CD8-positive, alpha-beta memory T cell (primary cell): ENCODE data around the gene KDM2B. TPM values are rescaled to one million over a fixed set of nuclear protein-coding genes. Genes with fewer than 3 reads are reported as not detected.
A peak's percentile ranks its signal among the peaks of the same experiment; 100 is the strongest.

ENCODE experiments used
- CTCF ChIA-PET: fragments of 350-600 bp; sonication (Branson Sonifier 250); formaldehyde crosslinking; loops from one replicate; lab custom pipeline; 2021; ENCODE audit warnings: antibody characterized with exemption; lab: Charles Lee
- POLR2A ChIA-PET: fragments of 350-600 bp; sonication (Branson Sonifier 250); formaldehyde crosslinking; loops from one replicate; lab custom pipeline; 2021; ENCODE audit warnings: antibody characterized with exemption; lab: Charles Lee
- DNase-seq, 5 donors: peaks; one replicate each; pipeline versions ENCODE4 v3.0.0 to v3.0.0-alpha.2; 2020 to 2022; ENCODE audit warnings: mixed read lengths in 1 of 5
- H3K27ac ChIP-seq: one replicate; pipeline ENCODE4 v1.7.0; 2013; ENCODE audit warnings: low read depth, mild to moderate bottlenecking, low read length, moderate library complexity
- H3K27me3 ChIP-seq: 2 replicates; pipeline ENCODE4 v1.7.0; 2013; ENCODE audit warnings: low read length, mild to moderate bottlenecking; ENCODE audit not compliant: insufficient read depth, poor library complexity, severe bottlenecking
- H3K36me3 ChIP-seq: 2 replicates; pipeline ENCODE4 v1.7.0; 2013; ENCODE audit warnings: mild to moderate bottlenecking, low read length, moderate library complexity; ENCODE audit not compliant: insufficient read depth
- H3K4me1 ChIP-seq: 2 replicates; pipeline ENCODE4 v1.7.0; 2013; ENCODE audit warnings: mild to moderate bottlenecking, low read length, moderate library complexity; ENCODE audit not compliant: insufficient read depth
- H3K4me3 ChIP-seq: 2 replicates; pipeline ENCODE4 v1.7.0; 2013; ENCODE audit warnings: mild to moderate bottlenecking, low read length
- H3K9me3 ChIP-seq: 2 replicates; pipeline ENCODE4 v1.7.0; 2013; ENCODE audit warnings: mild to moderate bottlenecking, low read length
- H3K27ac Mint-ChIP-seq, 8 donors: one replicate each; pipeline ENCODE4 v1.8.0; 2020 to 2021; ENCODE audit warnings: mixed read lengths in 8 of 8, mild to moderate bottlenecking in 6 of 8, inconsistent platforms in 3 of 8, moderate library complexity in 3 of 8
- H3K27me3 Mint-ChIP-seq, 2 donors: one replicate each; pipeline ENCODE4 v1.8.0; 2020 to 2021; ENCODE audit warnings: mixed read lengths in 2 of 2, mild to moderate bottlenecking in 1 of 2, moderate library complexity in 1 of 2
- H3K36me3 Mint-ChIP-seq, 3 donors: one replicate each; pipeline ENCODE4 v1.8.0; 2020 to 2021; ENCODE audit warnings: mixed read lengths in 3 of 3, inconsistent platforms in 1 of 3, mild to moderate bottlenecking in 1 of 3
- H3K4me1 Mint-ChIP-seq, 3 donors: one replicate each; pipeline ENCODE4 v1.8.0; 2020 to 2021; ENCODE audit warnings: mixed read lengths in 3 of 3, inconsistent platforms in 1 of 3, mild to moderate bottlenecking in 1 of 3
- H3K4me3 Mint-ChIP-seq, 7 donors: one replicate each; pipeline ENCODE4 v1.8.0; 2020 to 2021; ENCODE audit warnings: mixed read lengths in 7 of 7, mild to moderate bottlenecking in 6 of 7, moderate library complexity in 4 of 7, inconsistent platforms in 2 of 7
- H3K9me3 Mint-ChIP-seq, 5 donors: one replicate each; pipeline ENCODE4 v1.8.0; 2020 to 2022; ENCODE audit warnings: mixed read lengths in 5 of 5, mild to moderate bottlenecking in 3 of 5, moderate library complexity in 2 of 5, inconsistent platforms in 1 of 5
- polyA plus RNA-seq: library from polyadenylated mRNA; unstranded; fragments of 300-500 nt; fragmentation: Illumina TruSeq; gene quantifications from one replicate; pipeline ENCODE4 v1.2.3, GENCODE V29; 2021
- total RNA-seq, 2 experiments: library from RNA; stranded (reverse); gene quantifications; one replicate each; pipeline ENCODE4 v1.2.3, GENCODE V29; 2021

KDM2B gene
- total and polyA plus RNA-seq, 3 experiments from 2014 or later, result 18.3 to 64.0 (median 63.2) TPM

GRCh38 chr12:121533394-121534090 is 47.3 kb downstream of the KDM2B start:
- Mint-ChIP-seq H3K27me3 (no peaks in the 10 kb centered on the region), H3K4me3 (peak overlapping the region in 1 of 7 donors; percentile 55), H3K36me3 (peaks cover 4 to 45% (median 8%) of the 10 kb centered on the region in 3 donors), H3K4me1 (peaks cover 55 to 85% (median 71%) of the 10 kb centered on the region in 3 donors), H3K9me3 (no peaks in the 10 kb centered on the region), H3K27ac (peak overlapping the region; percentile 43 to 97 (median 88))
- no peak overlapping the region for H3K27ac ChIP-seq
- no peaks in the 10 kb centered on the region for H3K9me3 ChIP-seq
- CTCF ChIA-PET, result interaction anchor here (0.9 to 1.4 kb wide), 4 partner anchors 12 to 261 kb away, joined by 3 read pairs; no protein-coding TSS in a partner anchor
- no peak for DNase-seq
- POLR2A ChIA-PET, result no interaction called here
- H3K4me1 ChIP-seq, result peaks cover 59% of the 10 kb centered on the region
- no peaks in the 10 kb centered on the region for H3K36me3 ChIP-seq
- no peak overlapping the region for H3K4me3 ChIP-seq
- H3K27me3 ChIP-seq, result no peaks in the 10 kb centered on the region

- H3K27me3 Mint-ChIP-seq, result no peaks in the 10 kb centered on the region
- Histone ChIP-seq H3K4me3 (no peak overlapping the region), H3K4me1 (peaks cover 54% of the 10 kb centered on the region), H3K36me3 (peaks cover 4% of the 10 kb centered on the region), H3K27ac (no peak overlapping the region), H3K27me3 (no peaks in the 10 kb centered on the region), H3K9me3 (no peaks in the 10 kb centered on the region)
- H3K27ac Mint-ChIP-seq, result peak overlapping the region; percentile 86 to 95 (median 88)
- CTCF ChIA-PET, result interaction anchor here (1.3 to 1.4 kb wide), 3 partner anchors 12 to 262 kb away, joined by 3 read pairs; no protein-coding TSS in a partner anchor
- no peaks in the 10 kb centered on the region for H3K9me3 Mint-ChIP-seq
- H3K36me3 Mint-ChIP-seq, result peaks cover 4 to 49% (median 8%) of the 10 kb centered on the region in 3 donors
- POLR2A ChIA-PET, result no interaction called here
- no peak for DNase-seq
- H3K4me1 Mint-ChIP-seq, result peaks cover 51 to 79% (median 67%) of the 10 kb centered on the region in 3 donors
- peak overlapping the region in 3 of 7 donors; percentile 26 to 55 (median 51) for H3K4me3 Mint-ChIP-seq
These were observed 48.1 kb downstream of the KDM2B start for GRCh38 chr12:121532503-121533393.

- Histone ChIP-seq H3K36me3 (peaks cover 4% of the 10 kb centered on the region), H3K27ac (no peak overlapping the region), H3K4me3 (peak overlapping the region; percentile 16), H3K27me3 (no peaks in the 10 kb centered on the region), H3K4me1 (peaks cover 47% of the 10 kb centered on the region), H3K9me3 (no peaks in the 10 kb centered on the region)
- no peak for DNase-seq
- POLR2A ChIA-PET, result interaction anchor here (0.6 to 1.5 kb wide), 2 partner anchors 38 to 95 kb away, joined by 5 to 6 read pairs; partner anchors contain the start of gene ORAI1
- peak overlapping the region; percentile 86 to 96 (median 90) for H3K27ac Mint-ChIP-seq
- H3K36me3 Mint-ChIP-seq, result peaks cover 4 to 52% (median 8%) of the 10 kb centered on the region in 3 donors
- peak overlapping the region in 6 of 7 donors; percentile 4 to 66 (median 45) for H3K4me3 Mint-ChIP-seq
- CTCF ChIA-PET, result interaction anchor here (1.0 to 1.2 kb wide), 5 partner anchors 31 to 151 kb away, joined by 3 to 6 read pairs (median 3); no protein-coding TSS in a partner anchor
- peaks cover 45 to 73% (median 62%) of the 10 kb centered on the region in 3 donors for H3K4me1 Mint-ChIP-seq
- H3K9me3 Mint-ChIP-seq, result no peaks in the 10 kb centered on the region
- H3K27me3 Mint-ChIP-seq, result no peaks in the 10 kb centered on the region
These were observed 49.5 kb downstream of the KDM2B start for GRCh38 chr12:121531356-121531750.

- no peaks in the 10 kb centered on the region for H3K27me3 Mint-ChIP-seq
- no peaks in the 10 kb centered on the region for H3K27me3 ChIP-seq
- H3K4me1 Mint-ChIP-seq, result peaks cover 41 to 67% (median 56%) of the 10 kb centered on the region in 3 donors
- peak overlapping the region; percentile 6 to 76 (median 60) for H3K4me3 Mint-ChIP-seq
- peak overlapping the region; percentile 86 to 96 (median 90) for H3K27ac Mint-ChIP-seq
- peaks cover 4 to 55% (median 8%) of the 10 kb centered on the region in 3 donors for H3K36me3 Mint-ChIP-seq
- H3K9me3 Mint-ChIP-seq, result no peaks in the 10 kb centered on the region
- peak overlapping the region; percentile 20 for H3K27ac ChIP-seq
- H3K4me1 ChIP-seq, result peaks cover 41% of the 10 kb centered on the region
- peak overlapping the region; percentile 16 for H3K4me3 ChIP-seq
- peak; percentile 60 to 84 (median 65) for DNase-seq
- no peaks in the 10 kb centered on the region for H3K9me3 ChIP-seq
- ChIA-PET POLR2A (interaction anchor here (0.6 to 1.5 kb wide), 2 partner anchors 38 to 96 kb away, joined by 5 to 6 read pairs; partner anchors contain the start of gene ORAI1), CTCF (interaction anchor here (0.6 to 1.2 kb wide), 5 partner anchors 22 to 151 kb away, joined by 3 to 6 read pairs (median 3); no protein-coding TSS in a partner anchor)
- H3K36me3 ChIP-seq, result peaks cover 4% of the 10 kb centered on the region
These were observed 50.0 kb downstream of the KDM2B start for GRCh38 chr12:121530600-121531355.

GRCh38 chr12:121529184-121529583 is 51.6 kb downstream of the KDM2B start:
- Histone ChIP-seq H3K27ac (no peak overlapping the region), H3K4me1 (peaks cover 25% of the 10 kb centered on the region), H3K4me3 (no peak overlapping the region), H3K27me3 (no peaks in the 10 kb centered on the region), H3K36me3 (peaks cover 4% of the 10 kb centered on the region), H3K9me3 (no peaks in the 10 kb centered on the region)
- Mint-ChIP-seq H3K4me1 (peaks cover 26 to 53% (median 40%) of the 10 kb centered on the region in 3 donors), H3K4me3 (no peak overlapping the region), H3K27me3 (no peaks in the 10 kb centered on the region), H3K36me3 (peaks cover 1 to 58% (median 5%) of the 10 kb centered on the region in 3 donors), H3K9me3 (no peaks in the 10 kb centered on the region), H3K27ac (peak overlapping the region; percentile 15 to 81 (median 60))
- CTCF ChIA-PET, result interaction anchor here (1.2 to 1.3 kb wide), 2 partner anchors 34 to 142 kb away, joined by 3 to 5 read pairs; no protein-coding TSS in a partner anchor
- POLR2A ChIA-PET, result no interaction called here
- DNase-seq, result no peak

- POLR2A ChIA-PET, result no interaction called here
- CTCF ChIA-PET, result interaction anchor here (1.3 kb wide), 1 partner anchor 16 kb away, joined by 3 read pairs; no protein-coding TSS in a partner anchor
- Mint-ChIP-seq H3K27ac (peak overlapping the region in 2 of 8 donors; percentile 26 to 33), H3K4me3 (peak overlapping the region in 1 of 7 donors; percentile 18), H3K9me3 (no peaks in the 10 kb centered on the region), H3K4me1 (peaks cover 8 to 35% (median 10%) of the 10 kb centered on the region in 3 donors), H3K36me3 (peaks cover 1 to 52% (median 1%) of the 10 kb centered on the region in 3 donors), H3K27me3 (peaks cover 0 to 2% of the 10 kb centered on the region in 2 donors)
- Histone ChIP-seq H3K9me3 (no peaks in the 10 kb centered on the region), H3K27ac (no peak overlapping the region), H3K4me3 (no peak overlapping the region), H3K36me3 (peaks cover 4% of the 10 kb centered on the region), H3K4me1 (peaks cover 6% of the 10 kb centered on the region), H3K27me3 (no peaks in the 10 kb centered on the region)
- no peak for DNase-seq
These were observed 55.4 kb downstream of the KDM2B start for GRCh38 chr12:121525411-121525810.
